HEK293 (cell line): ENCODE data around the gene CDC14A.

Experiments used
- GLI4 ChIP-seq: fragments of 450-650 bp; formaldehyde crosslinking; IDR thresholded peaks from 2 replicates; pipeline ENCODE4 v1.5.1; 2016; ENCODE audit warnings: missing biosample characterization, missing genetic modification characterization
- GLIS2 ChIP-seq: fragments of 450-650 bp; formaldehyde crosslinking; IDR thresholded peaks from 2 replicates; pipeline ENCODE4 v1.5.1; 2016; ENCODE audit warnings: missing biosample characterization, missing genetic modification characterization
- HOXC10 ChIP-seq: sonication (generic); formaldehyde crosslinking; IDR thresholded peaks from 2 replicates; pipeline ENCODE4 v1.8.1; 2023; ENCODE audit warnings: mild to moderate bottlenecking, missing genetic modification reagents
- KLF10 ChIP-seq: fragments of 450-650 bp; IDR thresholded peaks from 2 replicates; pipeline ENCODE4 v1.5.1; 2018; ENCODE audit warnings: missing biosample characterization, mild to moderate bottlenecking, missing genetic modification characterization
- SCRT1 ChIP-seq: fragments of 450-650 bp; formaldehyde crosslinking; IDR thresholded peaks from 2 replicates; pipeline ENCODE4 v1.5.1; 2016; ENCODE audit warnings: missing biosample characterization, missing genetic modification characterization, borderline replicate concordance
- TRIM28 ChIP-seq: IDR thresholded peaks from 2 replicates; pipeline ENCODE4 v1.6.1; 2011; ENCODE audit warnings: low read length, control low read depth, borderline replicate concordance
- ZBTB10 ChIP-seq: fragments of 450-650 bp; formaldehyde crosslinking; IDR thresholded peaks from 2 replicates; pipeline ENCODE4 v1.5.1; 2016; ENCODE audit warnings: missing biosample characterization, missing genetic modification characterization
- ZBTB11 ChIP-seq: fragments of 450-650 bp; formaldehyde crosslinking; conservative IDR thresholded peaks from 2 replicates; pipeline ENCODE4 v1.5.1; 2016; ENCODE audit warnings: low read depth, missing biosample characterization, missing genetic modification characterization
- ZNF2 ChIP-seq: fragments of 450-650 bp; formaldehyde crosslinking; IDR thresholded peaks from 2 replicates; pipeline ENCODE4 v1.5.1; 2016; ENCODE audit warnings: missing biosample characterization, missing genetic modification characterization
- ZNF26 ChIP-seq: fragments of 450-650 bp; formaldehyde crosslinking; IDR thresholded peaks from 2 replicates; pipeline ENCODE4 v1.5.1; 2016; ENCODE audit warnings: missing biosample characterization, missing genetic modification characterization
- ZNF266 ChIP-seq: fragments of 450-650 bp; formaldehyde crosslinking; IDR thresholded peaks from 2 replicates; pipeline ENCODE4 v1.5.1; 2016; ENCODE audit warnings: missing biosample characterization, missing genetic modification characterization, low read depth
- ZNF280C ChIP-seq: fragments of 450-650 bp; formaldehyde crosslinking; IDR thresholded peaks from 2 replicates; pipeline ENCODE4 v1.5.1; 2016; ENCODE audit warnings: missing biosample characterization, missing genetic modification characterization
- ZNF302 ChIP-seq: fragments of 450-650 bp; formaldehyde crosslinking; IDR thresholded peaks from 2 replicates; pipeline ENCODE4 v1.5.1; 2016; ENCODE audit warnings: missing biosample characterization, missing genetic modification characterization, low read depth
- ZNF341 ChIP-seq: fragments of 450-650 bp; formaldehyde crosslinking; IDR thresholded peaks from 2 replicates; pipeline ENCODE4; 2016; ENCODE audit warnings: low read depth, missing biosample characterization, missing genetic modification characterization
- ZNF366 ChIP-seq: fragments of 450-650 bp; formaldehyde crosslinking; conservative IDR thresholded peaks from 2 replicates; pipeline ENCODE4 v1.5.1; 2016; ENCODE audit warnings: missing biosample characterization, missing genetic modification characterization
- ZNF433 ChIP-seq: fragments of 450-650 bp; formaldehyde crosslinking; IDR thresholded peaks from 2 replicates; pipeline ENCODE4 v1.5.1; 2016; ENCODE audit warnings: missing biosample characterization, missing genetic modification characterization, low read depth
- ZNF518A ChIP-seq: fragments of 450-650 bp; formaldehyde crosslinking; conservative IDR thresholded peaks from 2 replicates; pipeline ENCODE4 v1.5.1; 2016; ENCODE audit warnings: low read depth, missing biosample characterization, missing genetic modification characterization
- ZNF580 ChIP-seq: fragments of 450-650 bp; formaldehyde crosslinking; IDR thresholded peaks from 2 replicates; pipeline ENCODE4 v1.5.1; 2016; ENCODE audit warnings: missing biosample characterization, missing genetic modification characterization
- ZNF585B ChIP-seq: fragments of 450-650 bp; formaldehyde crosslinking; IDR thresholded peaks from 2 replicates; pipeline ENCODE4 v1.5.1; 2016; ENCODE audit warnings: missing biosample characterization, missing genetic modification characterization
- ZNF692 ChIP-seq: fragments of 450-650 bp; formaldehyde crosslinking; IDR thresholded peaks from 2 replicates; pipeline ENCODE4 v1.5.1; 2016; ENCODE audit warnings: missing biosample characterization, missing genetic modification characterization
- ZNF76 ChIP-seq: fragments of 450-650 bp; formaldehyde crosslinking; IDR thresholded peaks from 2 replicates; pipeline ENCODE4; 2016; ENCODE audit warnings: low read depth, missing biosample characterization, missing genetic modification characterization, borderline replicate concordance
- ZNF843 ChIP-seq: fragments of 450-650 bp; formaldehyde crosslinking; IDR thresholded peaks from 2 replicates; pipeline ENCODE4 v1.5.1; 2016; ENCODE audit warnings: missing biosample characterization, missing genetic modification characterization

CDC14A gene

GRCh38 chr1:100360790-100361510 is 8.6 kb downstream of the CDC14A start (continued):
- TF ChIP-seq ZNF518A (tag by site-specific recombination), result no peak
- no peak for TF ChIP-seq ZNF280C
- peak; percentile 63; the same call in 1 of the 2 replicates for TF ChIP-seq KLF10 (tag by site-specific recombination)
- no peak for TF ChIP-seq ZNF433
- TF ChIP-seq ZNF302, result no peak
- TF ChIP-seq SCRT1 (tag by site-specific recombination), result no peak
- no peak for TF ChIP-seq ZNF26 (tag by site-specific recombination)
- peak; percentile 54 for TF ChIP-seq ZNF366 (tag by site-specific recombination)
- no peak for TF ChIP-seq ZNF341 (tag by site-specific recombination)
- peak; percentile 90 for TF ChIP-seq ZNF843 (tag by site-specific recombination)
- no peak for TF ChIP-seq GLIS2 (tag by site-specific recombination)
- no peak for TF ChIP-seq HOXC10 (CRISPR knock-in tag)
- no peak for TF ChIP-seq ZBTB11 (tag by site-specific recombination)
- TF ChIP-seq ZBTB10 (tag by site-specific recombination), result no peak
- TF ChIP-seq ZNF585B (tag by site-specific recombination), result no peak
- TF ChIP-seq ZNF692 (tag by site-specific recombination), result no peak
- TF ChIP-seq GLI4 (tag by site-specific recombination), result no peak
- no peak for TF ChIP-seq TRIM28
- no peak; the same call in 1 of the 2 replicates for TF ChIP-seq ZNF580
- TF ChIP-seq ZNF2, result peak; percentile 85
- no peak for TF ChIP-seq ZNF266
- no peak for TF ChIP-seq ZNF76 (tag by site-specific recombination)
